HepG2 (cell line): Measurements from ENCODE around the gene AFG1L. TPM values are rescaled to one million over a fixed set of nuclear protein-coding genes. Genes with fewer than 3 reads are reported as not detected.

Experiments
- GZF1 ChIP-seq: sonication (generic); formaldehyde crosslinking; IDR thresholded peaks from 2 replicates; pipeline ENCODE4 v1.5.1; 2020; ENCODE audit warnings: mild to moderate bottlenecking, missing genetic modification reagents
- IKZF1 ChIP-seq: fragments of 450-650 bp; IDR thresholded peaks from 2 replicates; pipeline ENCODE4 v1.7.1; 2016
- NKX3-1 ChIP-seq: sonication (generic); formaldehyde crosslinking; IDR thresholded peaks from 2 replicates; pipeline ENCODE4 v1.5.0; 2020; ENCODE audit warnings: missing genetic modification reagents
- NRL ChIP-seq: sonication (generic); formaldehyde crosslinking; IDR thresholded peaks from 2 replicates; pipeline ENCODE4 v1.5.0; 2020; ENCODE audit warnings: missing genetic modification reagents, mild to moderate bottlenecking, moderate library complexity, borderline replicate concordance
- SOX13 ChIP-seq, 3 experiments: fragments of 450-650 bp in 1 of 3; sonication (generic) in 1 of 3; formaldehyde crosslinking in 1 of 3; IDR thresholded peaks in 2 of 3; conservative IDR thresholded peaks in 1 of 3; 2 replicates each; pipeline versions ENCODE4 v1.5.0 to v1.6.1; 2016 to 2020; ENCODE audit warnings: antibody characterized with exemption in 1 of 3, mild to moderate bottlenecking in 1 of 3, missing compliant biosample characterization in 1 of 3, missing genetic modification reagents in 1 of 3, moderate library complexity in 1 of 3
- ZBTB20 ChIP-seq: sonication (generic); formaldehyde crosslinking; IDR thresholded peaks from 2 replicates; pipeline ENCODE4 v1.8.1; 2023; ENCODE audit warnings: missing genetic modification reagents, low read depth, mild to moderate bottlenecking, borderline replicate concordance
- ZNF777 ChIP-seq: sonication (generic); formaldehyde crosslinking; IDR thresholded peaks from 2 replicates; pipeline ENCODE4 v1.4.0; 2020; ENCODE audit warnings: missing genetic modification reagents
- ZNF839 ChIP-seq: sonication (generic); formaldehyde crosslinking; IDR thresholded peaks from 2 replicates; pipeline ENCODE4 v1.4.0; 2020; ENCODE audit warnings: missing genetic modification reagents, mild to moderate bottlenecking, borderline replicate concordance
- polyA plus RNA-seq, 8 experiments: library from polyadenylated mRNA; depleted of rRNA in 3 of 8; stranded (reverse) in 7 of 8; unstranded in 1 of 8; fragments of >200 nt; fragmentation: Illumina TruSeq in 4 of 8; extraction: Trizol in 4 of 8; gene quantifications; 2 replicates each; pipeline versions ENCODE4 v1.2.1 to v1.2.3, GENCODE V29; 2011 to 2016; ENCODE audit warnings: low read depth in 4 of 8, missing spikeins in 1 of 8, mixed read lengths in 1 of 8; ENCODE audit not compliant: insufficient read depth in 1 of 8
- total RNA-seq, 5 experiments: library from RNA; depleted of rRNA; stranded (reverse); fragments of >200 nt; fragmentation: Illumina TruSeq; extraction: Trizol; gene quantifications; 2 replicates each; pipeline ENCODE4 v1.2.3, GENCODE V29; 2016; ENCODE audit warnings: low read depth in 1 of 5
- TF ChIP-seq, protein P1 (sequence below): sonication (generic); formaldehyde crosslinking; IDR thresholded peaks from 2 replicates; pipeline ENCODE4 v1.5.1; 2020; ENCODE audit warnings: mild to moderate bottlenecking, missing genetic modification reagents
- TF ChIP-seq, protein P2 (sequence below): sonication (generic); formaldehyde crosslinking; IDR thresholded peaks from 2 replicates; pipeline ENCODE4 v1.4.0; 2020; ENCODE audit warnings: missing genetic modification reagents
- TF ChIP-seq, protein P3 (sequence below): IDR thresholded peaks from 2 replicates; pipeline ENCODE4 v1.6.1; 2016; ENCODE audit warnings: mild to moderate bottlenecking
- TF ChIP-seq, protein P4 (sequence below), 2 experiments: sonication (generic) in 1 of 2; formaldehyde crosslinking in 1 of 2; IDR thresholded peaks; 2 replicates each; pipeline versions ENCODE4 v1.5.1 to v1.6.1; 2011 to 2020; ENCODE audit warnings: borderline replicate concordance in 1 of 2, low read depth in 1 of 2, low read length in 1 of 2, mild to moderate bottlenecking in 1 of 2, missing genetic modification reagents in 1 of 2, moderate library complexity in 1 of 2
- TF ChIP-seq, protein P5 (sequence below): sonication (generic); formaldehyde crosslinking; IDR thresholded peaks from 2 replicates; pipeline ENCODE4 v1.8.0; 2022; ENCODE audit warnings: low read depth, missing genetic modification reagents

The AFG1L gene
- total and polyA plus RNA-seq, 2 of the 13 experiments (the other 11 are each of a cell fraction or from before 2014, with no cell fraction given), result 3.1 to 14.0 TPM

DNA sequence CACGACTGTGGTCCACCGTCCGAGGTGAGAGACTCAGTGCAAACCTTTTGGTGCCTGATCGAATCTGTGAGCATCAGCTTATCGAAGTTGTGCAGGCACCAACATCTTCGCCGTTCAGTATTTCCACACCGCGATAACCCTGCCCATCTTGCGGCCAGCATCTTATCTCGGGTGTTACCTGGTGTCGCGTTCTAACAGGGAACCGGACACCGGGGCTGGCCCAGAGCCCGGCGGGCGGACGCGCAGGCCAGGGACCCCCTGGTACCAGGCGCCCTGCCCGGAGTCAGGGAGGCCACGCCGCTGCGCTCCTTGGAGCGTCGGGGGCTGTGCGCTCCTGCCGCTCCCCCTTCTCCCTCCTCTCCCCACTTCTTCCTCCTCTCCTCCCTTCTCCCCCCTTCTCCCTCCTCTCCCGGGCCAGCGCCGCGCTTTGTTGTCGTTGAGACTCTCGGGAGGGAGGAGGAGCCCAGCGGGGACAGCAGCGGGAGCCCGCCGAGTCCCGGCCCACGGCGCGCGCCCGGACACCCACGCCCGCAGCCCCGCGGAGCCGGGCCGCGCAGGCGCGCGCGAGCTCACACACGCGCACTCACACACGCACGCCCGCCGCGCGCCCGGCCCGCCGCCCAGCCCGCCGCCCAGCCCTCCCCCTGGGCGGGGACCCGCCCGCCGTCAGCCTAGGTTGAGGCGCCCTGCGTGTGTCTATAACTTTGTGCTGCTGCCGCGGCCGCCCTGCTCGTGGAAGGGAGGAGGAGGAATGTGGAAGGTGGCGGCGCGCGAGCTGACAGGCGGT is 264.4 kb downstream of the AFG1L start (continued):
- TF ChIP-seq, protein P1, sequence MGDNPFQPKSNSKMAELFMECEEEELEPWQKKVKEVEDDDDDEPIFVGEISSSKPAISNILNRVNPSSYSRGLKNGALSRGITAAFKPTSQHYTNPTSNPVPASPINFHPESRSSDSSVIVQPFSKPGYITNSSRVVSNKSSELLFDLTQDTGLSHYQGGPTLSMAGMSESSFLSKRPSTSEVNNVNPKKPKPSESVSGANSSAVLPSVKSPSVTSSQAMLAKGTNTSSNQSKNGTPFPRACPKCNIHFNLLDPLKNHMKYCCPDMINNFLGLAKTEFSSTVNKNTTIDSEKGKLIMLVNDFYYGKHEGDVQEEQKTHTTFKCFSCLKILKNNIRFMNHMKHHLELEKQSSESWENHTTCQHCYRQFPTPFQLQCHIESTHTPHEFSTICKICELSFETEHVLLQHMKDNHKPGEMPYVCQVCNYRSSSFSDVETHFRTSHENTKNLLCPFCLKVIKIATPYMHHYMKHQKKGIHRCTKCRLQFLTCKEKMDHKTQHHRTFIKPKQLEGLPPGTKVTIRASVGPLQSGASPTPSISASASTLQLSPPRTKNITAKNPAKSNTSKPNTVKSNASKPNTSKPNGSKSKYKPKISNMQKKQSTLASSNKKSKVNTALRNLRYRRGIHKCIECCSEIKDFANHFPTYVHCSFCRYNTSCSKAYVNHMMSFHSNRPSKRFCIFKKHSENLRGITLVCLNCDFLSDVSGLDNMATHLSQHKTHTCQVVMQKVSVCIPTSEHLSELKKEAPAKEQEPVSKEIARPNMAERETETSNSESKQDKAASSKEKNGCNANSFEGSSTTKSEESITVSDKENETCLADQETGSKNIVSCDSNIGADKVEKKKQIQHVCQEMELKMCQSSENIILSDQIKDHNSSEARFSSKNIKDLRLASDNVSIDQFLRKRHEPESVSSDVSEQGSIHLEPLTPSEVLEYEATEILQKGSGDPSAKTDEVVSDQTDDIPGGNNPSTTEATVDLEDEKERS (CRISPR knock-in tag), result no peak
- TF ChIP-seq ZNF777 (CRISPR knock-in tag) (no peak; the same call in 1 of the 2 replicates), IKZF1 (no peak), GZF1 (no peak), ZBTB20 (CRISPR knock-in tag) (no peak), NRL (CRISPR knock-in tag) (no peak), ZNF839 (CRISPR knock-in tag) (0 out of 2 replicates have a peak, but pooled peaks have one; percentile 31), NKX3-1 (CRISPR knock-in tag) (no peak), SOX13 (IDR thresholded peaks at IDR 0.05) (peak; percentile 59; the same call in 1 of the 2 replicates), SOX13 (CRISPR knock-in tag; conservative IDR thresholded peaks at IDR 0.05 in 1 of 2, IDR thresholded peaks at IDR 0.05 in 1 of 2) (no peak)
- TF ChIP-seq, protein P2, sequence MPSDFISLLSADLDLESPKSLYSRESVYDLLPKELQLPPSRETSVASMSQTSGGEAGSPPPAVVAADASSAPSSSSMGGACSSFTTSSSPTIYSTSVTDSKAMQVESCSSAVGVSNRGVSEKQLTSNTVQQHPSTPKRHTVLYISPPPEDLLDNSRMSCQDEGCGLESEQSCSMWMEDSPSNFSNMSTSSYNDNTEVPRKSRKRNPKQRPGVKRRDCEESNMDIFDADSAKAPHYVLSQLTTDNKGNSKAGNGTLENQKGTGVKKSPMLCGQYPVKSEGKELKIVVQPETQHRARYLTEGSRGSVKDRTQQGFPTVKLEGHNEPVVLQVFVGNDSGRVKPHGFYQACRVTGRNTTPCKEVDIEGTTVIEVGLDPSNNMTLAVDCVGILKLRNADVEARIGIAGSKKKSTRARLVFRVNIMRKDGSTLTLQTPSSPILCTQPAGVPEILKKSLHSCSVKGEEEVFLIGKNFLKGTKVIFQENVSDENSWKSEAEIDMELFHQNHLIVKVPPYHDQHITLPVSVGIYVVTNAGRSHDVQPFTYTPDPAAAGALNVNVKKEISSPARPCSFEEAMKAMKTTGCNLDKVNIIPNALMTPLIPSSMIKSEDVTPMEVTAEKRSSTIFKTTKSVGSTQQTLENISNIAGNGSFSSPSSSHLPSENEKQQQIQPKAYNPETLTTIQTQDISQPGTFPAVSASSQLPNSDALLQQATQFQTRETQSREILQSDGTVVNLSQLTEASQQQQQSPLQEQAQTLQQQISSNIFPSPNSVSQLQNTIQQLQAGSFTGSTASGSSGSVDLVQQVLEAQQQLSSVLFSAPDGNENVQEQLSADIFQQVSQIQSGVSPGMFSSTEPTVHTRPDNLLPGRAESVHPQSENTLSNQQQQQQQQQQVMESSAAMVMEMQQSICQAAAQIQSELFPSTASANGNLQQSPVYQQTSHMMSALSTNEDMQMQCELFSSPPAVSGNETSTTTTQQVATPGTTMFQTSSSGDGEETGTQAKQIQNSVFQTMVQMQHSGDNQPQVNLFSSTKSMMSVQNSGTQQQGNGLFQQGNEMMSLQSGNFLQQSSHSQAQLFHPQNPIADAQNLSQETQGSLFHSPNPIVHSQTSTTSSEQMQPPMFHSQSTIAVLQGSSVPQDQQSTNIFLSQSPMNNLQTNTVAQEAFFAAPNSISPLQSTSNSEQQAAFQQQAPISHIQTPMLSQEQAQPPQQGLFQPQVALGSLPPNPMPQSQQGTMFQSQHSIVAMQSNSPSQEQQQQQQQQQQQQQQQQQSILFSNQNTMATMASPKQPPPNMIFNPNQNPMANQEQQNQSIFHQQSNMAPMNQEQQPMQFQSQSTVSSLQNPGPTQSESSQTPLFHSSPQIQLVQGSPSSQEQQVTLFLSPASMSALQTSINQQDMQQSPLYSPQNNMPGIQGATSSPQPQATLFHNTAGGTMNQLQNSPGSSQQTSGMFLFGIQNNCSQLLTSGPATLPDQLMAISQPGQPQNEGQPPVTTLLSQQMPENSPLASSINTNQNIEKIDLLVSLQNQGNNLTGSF (CRISPR knock-in tag), result no peak
- TF ChIP-seq, protein P3, sequence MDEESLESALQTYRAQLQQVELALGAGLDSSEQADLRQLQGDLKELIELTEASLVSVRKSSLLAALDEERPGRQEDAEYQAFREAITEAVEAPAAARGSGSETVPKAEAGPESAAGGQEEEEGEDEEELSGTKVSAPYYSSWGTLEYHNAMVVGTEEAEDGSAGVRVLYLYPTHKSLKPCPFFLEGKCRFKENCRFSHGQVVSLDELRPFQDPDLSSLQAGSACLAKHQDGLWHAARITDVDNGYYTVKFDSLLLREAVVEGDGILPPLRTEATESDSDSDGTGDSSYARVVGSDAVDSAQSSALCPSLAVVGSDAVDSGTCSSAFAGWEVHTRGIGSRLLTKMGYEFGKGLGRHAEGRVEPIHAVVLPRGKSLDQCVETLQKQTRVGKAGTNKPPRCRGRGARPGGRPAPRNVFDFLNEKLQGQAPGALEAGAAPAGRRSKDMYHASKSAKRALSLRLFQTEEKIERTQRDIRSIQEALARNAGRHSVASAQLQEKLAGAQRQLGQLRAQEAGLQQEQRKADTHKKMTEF, result no peak
- TF ChIP-seq, protein P4, sequence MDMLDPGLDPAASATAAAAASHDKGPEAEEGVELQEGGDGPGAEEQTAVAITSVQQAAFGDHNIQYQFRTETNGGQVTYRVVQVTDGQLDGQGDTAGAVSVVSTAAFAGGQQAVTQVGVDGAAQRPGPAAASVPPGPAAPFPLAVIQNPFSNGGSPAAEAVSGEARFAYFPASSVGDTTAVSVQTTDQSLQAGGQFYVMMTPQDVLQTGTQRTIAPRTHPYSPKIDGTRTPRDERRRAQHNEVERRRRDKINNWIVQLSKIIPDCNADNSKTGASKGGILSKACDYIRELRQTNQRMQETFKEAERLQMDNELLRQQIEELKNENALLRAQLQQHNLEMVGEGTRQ (IDR thresholded peaks at IDR 0.05; ENCODE audit: low read depth, low read length), result no peak
- TF ChIP-seq, protein P4 (CRISPR knock-in tag; IDR thresholded peaks at IDR 0.05; ENCODE audit: borderline replicate concordance), result no peak
- TF ChIP-seq, protein P5, sequence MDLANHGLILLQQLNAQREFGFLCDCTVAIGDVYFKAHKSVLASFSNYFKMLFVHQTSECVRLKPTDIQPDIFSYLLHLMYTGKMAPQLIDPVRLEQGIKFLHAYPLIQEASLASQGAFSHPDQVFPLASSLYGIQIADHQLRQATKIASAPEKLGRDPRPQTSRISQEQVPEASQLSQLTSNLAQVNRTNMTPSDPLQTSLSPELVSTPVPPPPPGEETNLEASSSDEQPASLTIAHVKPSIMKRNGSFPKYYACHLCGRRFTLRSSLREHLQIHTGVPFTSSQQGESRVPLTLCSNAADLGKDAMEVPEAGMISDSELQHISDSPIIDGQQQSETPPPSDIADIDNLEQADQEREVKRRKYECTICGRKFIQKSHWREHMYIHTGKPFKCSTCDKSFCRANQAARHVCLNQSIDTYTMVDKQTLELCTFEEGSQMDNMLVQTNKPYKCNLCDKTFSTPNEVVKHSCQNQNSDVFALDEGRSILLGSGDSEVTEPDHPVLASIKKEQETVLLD, result no peak
